HG03575 (cell line): Measurements from ENCODE around the gene POU2F2.

Experiments used
- ATAC-seq: cut with Tn5 transposase; IDR thresholded peaks from one replicate; pipeline ENCODE4 v1.9.1; 2021; ENCODE audit not compliant: unreplicated experiment, insufficient number of reproducible peaks, low FRiP score; ENCODE audit errors: extremely low read depth

The POU2F2 gene

DNA sequence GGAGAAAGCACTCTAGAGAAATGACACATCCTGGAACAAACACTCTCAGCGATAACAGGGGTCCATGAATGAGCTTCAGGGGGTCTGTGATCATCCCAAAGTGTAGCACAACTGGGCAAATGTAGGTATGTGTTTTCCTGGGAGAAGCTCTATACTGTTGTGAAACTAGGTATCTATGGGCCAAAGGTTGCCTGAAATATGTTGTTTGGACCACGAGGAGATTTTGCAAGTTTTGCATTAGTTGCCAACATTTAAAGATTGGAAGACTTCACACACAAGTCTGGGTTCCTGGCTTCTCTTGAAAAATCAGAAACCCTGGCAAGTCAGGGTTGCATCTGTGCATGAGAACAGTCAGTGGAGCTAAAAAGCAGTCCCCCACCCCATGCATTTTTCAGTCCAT, 26.7 kb upstream of the POU2F2 start:
- no peak for ATAC-seq

DNA sequence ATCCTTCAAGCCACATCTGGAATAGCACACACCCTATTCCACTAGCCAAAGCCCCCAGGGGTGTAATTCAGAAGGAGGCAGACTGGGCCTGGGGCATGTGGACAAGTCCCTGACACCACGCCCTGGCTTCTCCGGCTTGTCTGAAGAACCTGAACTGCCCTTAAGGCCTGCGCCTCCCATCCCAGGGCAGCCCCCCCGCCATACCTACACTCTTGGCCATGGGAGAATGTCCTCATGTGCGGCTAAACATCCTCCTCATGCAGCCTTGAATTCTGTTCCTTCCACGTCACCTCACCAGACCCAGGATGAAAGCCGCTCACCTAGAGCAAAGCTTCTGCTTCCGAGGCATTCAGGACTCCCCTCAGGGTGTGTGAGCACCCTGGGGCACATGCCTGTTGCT, 24.3 kb upstream of the POU2F2 start:
- no peak for ATAC-seq

DNA sequence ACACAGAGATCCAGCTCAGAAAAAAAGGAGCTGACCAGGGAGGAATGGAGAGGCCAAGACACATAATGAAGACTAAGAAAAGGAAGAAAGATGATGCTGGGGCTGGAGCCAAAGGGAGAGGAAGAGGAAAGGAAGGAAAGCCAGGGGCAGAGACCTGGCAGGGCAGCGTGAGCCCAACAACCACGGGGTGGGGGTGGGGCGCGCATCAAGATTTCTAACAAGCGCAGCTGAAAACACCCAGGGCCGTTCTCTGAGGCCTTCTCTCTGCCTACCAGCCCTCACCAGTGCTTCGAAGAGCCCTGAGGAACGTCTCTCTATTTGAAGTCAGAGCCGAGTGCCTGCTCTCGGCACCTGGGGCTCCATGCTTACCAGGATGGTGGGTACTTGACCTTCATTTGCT, 23.6 kb upstream of the POU2F2 start:
- ATAC-seq, result no peak

DNA sequence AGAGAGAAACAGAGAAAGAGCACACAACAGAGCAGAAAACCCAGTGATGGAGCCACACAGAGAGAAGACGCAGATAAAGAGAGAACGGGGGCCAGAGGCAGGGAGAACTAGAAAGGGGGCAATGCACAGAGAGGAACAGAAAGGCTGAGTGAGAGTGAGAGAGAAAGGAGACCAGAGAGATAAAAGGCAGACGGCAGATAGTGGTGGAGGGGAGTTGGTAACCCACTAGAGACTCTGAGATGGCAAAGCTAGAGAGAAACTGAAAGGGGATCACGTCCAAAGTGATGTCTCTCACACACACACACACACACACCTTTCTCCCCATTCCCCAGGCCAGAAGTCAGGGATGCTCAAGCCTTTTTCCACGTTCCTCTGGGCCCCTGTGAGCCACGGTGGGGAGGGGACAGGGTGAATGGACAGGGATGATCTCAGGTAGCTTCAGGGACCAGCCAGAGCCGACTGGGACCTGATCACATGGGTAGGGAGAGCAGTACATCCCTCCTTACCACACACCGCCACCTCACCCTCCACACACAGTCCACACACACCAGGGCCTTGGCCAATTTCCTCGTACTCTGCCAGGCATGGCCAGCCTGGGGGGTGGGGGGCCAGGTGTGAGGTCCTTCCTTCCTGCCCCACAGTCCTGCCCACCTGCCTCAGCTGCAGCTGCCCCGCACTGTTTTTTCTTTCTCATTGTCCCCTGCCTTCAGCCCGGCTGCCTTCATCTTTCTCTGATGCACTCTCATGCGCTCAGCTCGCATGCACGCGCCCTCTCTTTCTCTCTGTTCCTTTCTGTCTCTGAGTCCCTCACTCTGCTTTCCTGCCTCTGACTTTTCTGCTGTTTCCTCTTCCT, 22.5 kb upstream of the POU2F2 start:
- ATAC-seq, result no peak

DNA sequence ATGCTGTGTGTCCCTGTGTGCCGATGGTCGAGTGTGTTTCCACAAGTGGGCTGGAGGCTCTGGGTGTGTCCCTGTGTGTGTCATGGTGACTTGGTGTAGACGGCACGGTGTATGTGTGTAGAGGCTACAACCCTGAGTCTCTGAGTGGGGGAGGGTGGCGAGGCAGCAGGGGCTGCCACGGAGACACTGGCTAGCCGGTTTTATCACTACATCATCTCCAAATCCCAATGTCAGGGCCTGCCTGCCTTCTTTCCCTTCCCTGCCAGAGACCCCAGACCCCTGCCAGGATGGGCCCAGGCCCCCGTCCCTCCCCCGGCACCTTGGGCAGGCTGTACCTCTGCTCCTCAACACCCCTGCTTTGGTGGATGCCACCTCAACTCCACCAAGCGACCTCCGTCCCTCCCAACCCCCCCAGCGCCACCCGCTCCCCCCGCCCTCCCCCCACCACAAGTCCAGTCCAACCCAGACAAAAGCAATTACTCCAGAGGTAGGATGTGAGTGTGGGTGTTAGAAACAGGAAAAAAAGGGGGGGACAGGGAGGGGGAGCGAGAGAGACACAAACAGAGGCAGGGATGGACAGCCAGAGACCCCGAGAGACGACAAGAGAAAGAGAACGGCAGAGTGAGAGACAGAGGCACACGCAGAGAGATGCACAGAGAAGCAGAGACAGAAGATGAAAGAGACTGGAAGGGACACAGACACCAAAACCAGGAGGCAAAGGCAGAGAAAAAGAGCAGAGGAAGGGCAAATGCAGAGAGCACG, 21.6 kb upstream of the POU2F2 start:
- no peak for ATAC-seq

DNA sequence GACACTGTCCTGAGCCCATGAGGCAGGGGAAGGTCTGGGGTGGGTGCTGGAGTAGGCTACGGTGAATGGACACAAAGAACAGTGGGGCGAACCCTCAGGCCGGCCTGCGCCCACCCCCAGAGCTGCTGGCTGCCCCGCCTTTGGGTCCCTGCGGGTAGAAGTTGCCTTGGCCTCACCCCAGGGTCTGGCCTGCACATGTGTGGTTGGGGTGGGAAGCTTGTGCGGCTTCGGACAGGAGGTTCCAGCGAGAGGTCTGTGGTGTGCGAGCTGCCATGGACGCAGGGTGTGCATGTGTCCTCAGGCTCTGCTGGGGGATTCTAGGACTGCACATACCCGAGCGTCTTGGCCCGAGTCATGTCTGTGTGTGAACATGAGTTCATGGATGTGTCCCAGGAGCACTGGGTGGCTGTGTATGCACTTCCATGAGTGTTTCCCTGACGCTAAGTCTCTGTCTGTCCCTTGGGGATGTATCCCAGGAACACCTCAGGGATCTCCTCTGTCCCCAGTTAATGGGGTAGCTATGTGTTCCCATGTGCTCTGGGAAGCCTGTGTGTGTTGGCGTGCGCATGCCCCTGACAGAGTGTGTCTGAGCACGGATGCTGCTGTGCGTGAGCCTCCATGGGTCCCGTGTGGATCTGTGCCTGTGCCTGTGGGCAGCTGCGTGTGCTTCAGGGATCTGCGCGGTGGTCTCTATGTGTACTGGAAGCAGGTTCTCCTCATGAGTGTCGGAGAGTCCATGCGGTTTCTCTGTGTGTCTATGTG, 20.8 kb upstream of the POU2F2 start:
- ATAC-seq, result no peak

DNA sequence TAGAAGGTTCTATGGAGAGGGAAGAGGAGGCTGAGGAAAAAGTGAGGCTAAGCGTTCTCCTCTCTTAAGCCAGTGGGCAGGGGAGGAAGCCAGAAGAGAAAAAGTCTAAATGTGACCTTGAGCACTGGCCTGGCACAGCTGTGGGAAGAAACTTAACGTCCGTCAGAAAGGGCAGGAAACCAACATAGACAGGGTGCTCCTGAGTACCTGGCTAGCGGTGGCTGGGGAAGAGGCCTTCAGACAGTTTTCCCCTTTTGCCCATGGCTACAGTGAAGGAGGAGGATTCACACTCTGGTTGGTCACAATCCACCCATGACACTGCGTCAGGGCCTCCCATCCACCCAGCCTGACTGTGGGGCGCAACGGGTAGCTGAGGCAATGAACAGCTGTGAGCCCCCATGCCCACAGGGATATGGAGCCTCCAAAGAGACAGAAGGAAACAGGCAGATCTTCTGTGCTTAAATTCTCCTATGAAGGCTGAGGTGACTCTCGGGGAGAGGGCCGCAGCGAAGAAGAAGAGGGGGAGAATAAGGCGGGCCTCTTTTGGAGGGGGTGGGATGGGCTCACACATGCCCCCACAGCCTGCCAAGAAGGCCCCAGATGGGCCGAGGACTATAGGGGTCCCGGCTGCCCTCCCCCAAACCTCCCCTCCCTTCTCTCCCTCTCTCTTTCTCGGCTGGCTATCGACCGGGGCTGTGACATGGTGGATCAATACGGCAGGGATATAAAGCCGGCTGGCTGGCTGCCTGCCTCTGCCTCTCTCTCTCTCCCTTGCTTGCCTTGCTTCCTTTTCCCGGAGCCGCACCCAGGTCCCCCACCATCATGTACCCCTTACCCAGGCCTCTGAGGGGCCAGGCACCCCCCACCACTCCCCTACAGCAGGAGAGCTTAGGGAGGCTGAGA, 19.8 kb upstream of the POU2F2 start:
- no peak for ATAC-seq

DNA sequence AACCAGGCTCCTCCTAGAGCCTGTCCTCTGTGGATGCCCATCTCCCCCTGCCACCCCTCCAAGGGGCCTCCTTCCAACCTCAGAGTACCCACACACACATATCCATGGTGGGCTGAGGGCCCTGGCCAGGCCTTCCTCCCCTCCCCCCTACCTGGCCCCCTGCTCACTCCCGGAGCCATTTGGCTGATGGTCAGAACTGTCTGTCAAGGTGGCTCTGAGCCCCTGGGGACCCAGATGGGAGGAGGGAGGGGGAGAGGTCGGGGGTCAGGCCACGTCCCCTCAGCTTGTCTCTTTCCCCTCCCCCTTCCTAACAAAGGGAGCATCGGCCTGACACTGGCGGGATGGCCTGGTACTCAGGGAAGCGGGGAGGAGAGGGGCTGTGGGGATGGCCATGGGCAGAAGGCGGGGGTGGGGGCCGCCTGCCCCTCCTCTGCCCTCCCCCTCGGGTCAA, 18.7 kb upstream of the POU2F2 start:
- ATAC-seq, result no peak

DNA sequence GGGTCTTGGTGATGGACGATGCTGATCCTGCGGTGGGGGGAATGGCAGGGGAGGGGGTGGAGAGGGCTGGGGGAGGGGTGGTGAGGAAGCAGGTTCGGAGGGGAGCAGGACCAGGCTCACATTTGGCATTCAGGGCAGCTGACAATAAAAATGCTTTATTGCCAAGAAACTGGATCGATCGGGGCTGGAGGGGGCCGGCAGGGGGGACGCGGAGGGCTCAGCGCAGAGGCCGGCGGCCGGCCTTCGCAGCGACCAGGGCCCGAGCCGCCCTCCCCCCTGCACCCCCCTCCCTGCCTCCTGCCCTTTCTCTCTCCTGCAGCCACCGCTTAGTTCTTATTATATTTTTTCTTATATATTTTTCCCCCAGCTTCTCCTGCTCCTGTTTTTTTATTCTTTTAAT, 18.1 kb upstream of the POU2F2 start:
- ATAC-seq, result no peak

DNA sequence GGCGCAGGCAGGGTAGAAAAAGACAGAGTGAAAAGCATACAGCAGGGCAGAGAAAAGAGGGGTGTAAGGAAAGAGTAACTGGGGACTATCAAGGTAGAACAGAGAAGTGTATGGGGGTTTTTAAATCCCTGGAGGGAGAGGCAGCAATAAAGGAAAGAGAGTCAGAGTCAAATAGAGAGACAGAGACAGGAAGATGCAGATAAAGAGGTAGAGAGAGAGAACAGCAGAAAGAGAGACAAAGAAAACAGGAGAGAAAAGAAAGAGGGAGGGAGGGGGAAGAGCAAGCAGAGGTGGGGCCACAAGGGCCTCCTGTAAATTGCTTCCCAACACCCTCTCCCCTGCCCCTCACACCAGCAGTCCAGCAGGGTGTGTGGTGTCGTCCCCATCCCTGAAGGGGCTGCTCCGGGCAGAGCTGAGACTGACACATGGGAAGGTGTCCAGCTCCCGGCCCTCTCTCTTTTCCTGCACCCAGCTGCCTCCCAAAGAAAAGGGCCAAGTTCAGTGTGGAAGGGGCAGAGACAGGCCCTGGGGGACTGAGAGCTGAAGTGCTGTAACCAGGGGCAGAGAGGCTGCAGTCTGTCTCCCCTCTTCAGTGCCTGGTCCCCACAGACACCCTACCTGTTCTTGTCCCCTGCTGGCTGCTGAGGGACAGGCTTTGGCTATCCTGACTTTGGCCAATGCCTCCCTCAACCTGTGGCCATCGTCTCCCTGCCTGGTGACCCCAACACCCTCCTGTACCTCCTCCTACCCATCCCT, 17.4 kb upstream of the POU2F2 start:
- ATAC-seq, result no peak

DNA sequence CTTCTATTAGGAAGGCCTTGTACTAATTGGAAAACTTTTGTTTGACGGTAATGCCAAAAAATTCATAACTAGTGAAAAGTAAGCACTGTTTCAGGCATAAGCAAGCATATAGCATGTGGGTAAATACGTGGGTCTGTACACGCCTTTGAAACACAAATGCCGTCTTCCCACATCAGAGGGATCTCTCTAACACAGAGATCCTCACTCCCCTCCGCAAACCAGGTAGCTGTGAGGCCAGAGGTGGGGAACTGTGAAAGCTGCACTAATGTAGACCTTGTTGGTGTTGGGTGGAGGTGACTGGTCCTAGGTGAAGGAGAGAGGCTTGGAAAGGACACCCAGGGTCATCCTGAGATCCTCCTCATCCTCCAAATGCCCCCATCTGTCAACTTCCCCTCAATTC, 16.0 kb upstream of the POU2F2 start:
- no peak for ATAC-seq

DNA sequence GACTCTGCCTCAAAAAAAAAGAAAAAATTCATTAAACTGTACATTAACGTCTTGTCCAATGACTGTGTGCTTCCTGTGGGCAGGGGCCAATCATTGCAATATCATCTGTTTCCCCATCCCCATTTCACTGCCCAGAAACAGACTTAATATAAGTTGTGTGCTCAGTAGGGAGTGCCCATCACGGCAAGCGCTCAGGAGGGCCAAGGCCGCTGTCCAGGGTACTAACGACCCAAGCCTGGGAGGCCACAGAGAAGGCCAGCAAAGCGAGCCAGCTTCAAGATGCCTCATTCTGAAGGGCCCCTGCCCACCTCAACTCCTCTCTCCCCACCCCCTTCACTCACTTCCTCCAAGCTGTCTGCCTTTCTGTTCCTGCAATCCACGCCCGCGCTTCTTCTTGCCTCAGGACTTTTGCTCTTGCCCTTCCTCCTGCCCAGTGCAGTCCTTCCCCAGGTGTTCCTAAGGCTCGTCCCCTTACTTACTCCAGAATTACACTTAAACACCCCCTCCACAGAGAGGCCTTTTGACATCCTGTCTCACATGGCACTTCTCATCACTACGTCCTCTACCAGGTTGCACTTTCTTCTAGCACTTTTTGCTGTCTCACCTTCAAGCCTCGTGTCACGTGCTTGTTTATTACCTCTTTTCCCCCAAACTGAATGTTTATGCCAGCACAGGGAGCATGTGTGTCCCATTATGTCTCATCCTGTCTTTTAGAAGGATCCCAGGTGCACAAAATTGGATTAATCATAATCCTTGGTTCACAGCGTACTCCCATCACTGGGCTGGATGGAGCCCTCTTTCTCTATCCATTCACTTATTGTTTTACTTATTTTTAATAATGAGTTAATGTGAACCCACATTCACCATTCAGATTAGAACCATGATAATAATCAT, 11.3 kb upstream of the POU2F2 start:
- ATAC-seq, result no peak

DNA sequence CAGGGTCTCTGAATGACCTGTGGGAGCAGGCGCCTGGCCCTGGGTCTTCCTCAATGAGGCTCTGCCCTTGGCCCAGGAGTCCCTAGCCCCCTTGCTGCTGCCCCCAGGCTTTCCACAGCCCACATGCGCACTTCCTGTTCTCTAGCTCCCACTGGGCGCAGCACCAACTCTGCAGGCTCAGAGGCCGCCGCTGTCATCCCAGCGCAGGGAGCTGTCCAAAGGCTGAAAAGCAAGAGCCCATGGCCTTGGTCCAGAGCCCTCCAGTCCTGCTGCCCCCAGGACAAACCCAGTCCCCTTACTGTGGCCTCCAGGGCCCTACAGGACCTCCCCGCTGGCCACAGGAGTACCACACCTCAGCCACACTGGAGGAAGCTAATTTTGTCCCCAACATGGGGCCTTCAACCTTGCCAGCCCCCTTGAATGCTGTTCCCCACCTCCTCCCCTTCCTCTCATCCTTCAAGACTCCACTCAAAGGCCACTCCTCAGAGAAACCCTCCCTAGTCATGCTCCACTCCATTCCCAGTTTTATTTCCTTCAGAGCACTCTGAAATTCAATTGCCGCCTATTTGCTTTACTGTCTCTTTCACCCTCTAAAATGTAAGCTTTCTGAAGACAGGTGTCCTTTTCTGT, 8.0 kb upstream of the POU2F2 start:
- ATAC-seq, result no peak

DNA sequence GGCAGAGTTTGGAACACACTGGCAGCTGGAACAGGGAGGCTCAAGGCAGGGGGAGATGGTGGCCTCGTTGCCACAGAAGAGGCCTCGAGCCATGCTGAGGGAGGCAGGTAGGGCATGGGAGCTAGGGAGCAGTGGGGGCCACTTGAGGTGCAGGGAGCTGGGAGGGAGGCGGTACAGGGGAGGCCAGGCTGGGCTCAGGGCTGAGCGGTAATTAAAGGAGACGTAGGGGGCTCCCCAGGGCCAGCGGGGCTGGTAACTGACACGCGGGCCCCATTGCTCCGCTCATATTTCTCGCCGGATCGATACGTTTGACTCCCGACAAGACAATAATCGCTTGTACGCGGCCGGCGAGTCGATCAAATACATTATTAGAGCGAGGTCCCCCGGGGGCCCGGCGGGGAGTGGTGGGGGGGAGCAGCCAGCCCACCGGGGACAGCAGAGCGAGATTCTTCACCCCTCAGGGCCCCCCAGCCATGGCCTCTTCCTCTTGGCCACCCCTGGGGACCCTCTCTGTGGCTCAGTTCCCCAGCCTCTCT, 2.4 kb upstream of the POU2F2 start:
- ATAC-seq, result no peak

DNA sequence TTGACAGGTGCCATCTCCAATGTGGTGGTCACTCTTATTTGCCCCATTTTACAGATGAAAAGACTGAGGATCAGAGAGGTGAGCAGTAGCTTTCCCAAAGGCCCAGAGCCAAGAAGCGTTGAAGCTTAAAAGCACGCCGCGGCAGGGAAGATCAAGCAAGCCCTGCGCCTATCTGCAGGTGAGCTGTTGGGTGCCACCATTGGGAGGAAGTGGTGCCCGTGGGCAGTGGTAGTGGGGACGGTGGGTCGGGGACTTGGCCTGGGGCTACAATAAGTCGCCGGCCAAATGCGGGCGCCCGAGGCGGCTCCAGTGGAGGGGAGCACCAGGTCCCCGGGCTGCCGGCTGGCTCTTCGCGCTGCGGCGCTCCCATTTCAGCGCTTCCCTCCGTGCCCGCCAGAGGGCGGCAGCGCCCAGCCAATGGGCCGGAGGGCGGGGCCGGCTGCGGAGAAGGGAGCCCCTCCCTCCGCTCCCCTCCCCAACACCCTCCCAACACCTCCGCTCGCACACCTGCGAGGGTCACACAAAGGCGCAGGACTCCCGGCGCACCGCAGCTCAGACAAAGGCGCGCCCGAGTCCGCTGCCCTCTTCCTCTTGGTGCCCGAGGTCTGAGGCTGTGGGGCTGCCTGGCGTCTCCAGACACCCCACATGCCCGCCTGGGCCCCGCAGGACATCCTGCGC, 744 bp upstream of the POU2F2 start:
- ATAC-seq, result no peak
